ENCODE results near the gene SCFD1.
"Not testable (repeated sequence)": the region's sequence is repeated elsewhere in the genome, so short reads cannot be mapped to it uniquely, and the experiment has no call there.

The SCFD1 gene

GRCh38 chr14:30669594-30669993, 47.5 kb downstream of the SCFD1 start:
- DNase-seq (ENCODE audit: low read depth in 1 of 2, low spot score in 1 of 2): no peak

GRCh38 chr14:30673071-30673470, 51.0 kb downstream of the SCFD1 start:
- DNase-seq (ENCODE audit: low read depth in 1 of 2, low spot score in 1 of 2): no peak

GRCh38 chr14:30678926-30679431, 56.9 kb downstream of the SCFD1 start:
- DNase-seq (ENCODE audit: low read depth in 1 of 2, low spot score in 1 of 2): no peak

GRCh38 chr14:30680036-30680435, 57.9 kb downstream of the SCFD1 start:
- no peak for DNase-seq (ENCODE audit: low read depth in 1 of 2, low spot score in 1 of 2)

- not testable (repeated sequence) for DNase-seq (ENCODE audit: low read depth in 1 of 2, low spot score in 1 of 2)
Observed at GRCh38 chr14:30680776-30681175, 58.7 kb downstream of the SCFD1 start.

- DNase-seq (ENCODE audit: low read depth in 1 of 2, low spot score in 1 of 2): no peak
Observed at GRCh38 chr14:30681752-30682355, 59.7 kb downstream of the SCFD1 start.

GRCh38 chr14:30690487-30691355, 68.6 kb downstream of the SCFD1 start:
- not testable (repeated sequence) for DNase-seq (ENCODE audit: low read depth in 1 of 2, low spot score in 1 of 2)

- no peak for DNase-seq (ENCODE audit: low read depth in 1 of 2, low spot score in 1 of 2)
Observed at GRCh38 chr14:30691751-30692398, 69.8 kb downstream of the SCFD1 start.

GRCh38 chr14:30692669-30693068, 70.5 kb downstream of the SCFD1 start:
- DNase-seq (ENCODE audit: low read depth in 1 of 2, low spot score in 1 of 2): no peak

GRCh38 chr14:30698463-30698862, 76.3 kb downstream of the SCFD1 start:
- DNase-seq (ENCODE audit: low read depth in 1 of 2, low spot score in 1 of 2): no peak

GRCh38 chr14:30706704-30707103, 84.6 kb downstream of the SCFD1 start:
- DNase-seq (ENCODE audit: low read depth in 1 of 2, low spot score in 1 of 2): no peak

- DNase-seq (ENCODE audit: low read depth in 1 of 2, low spot score in 1 of 2): no peak
Observed at GRCh38 chr14:30708157-30708556, 86.0 kb downstream of the SCFD1 start.

GRCh38 chr14:30709201-30709600, 87.1 kb downstream of the SCFD1 start:
- DNase-seq (ENCODE audit: low read depth in 1 of 2, low spot score in 1 of 2): no peak

- no peak for DNase-seq (ENCODE audit: low read depth in 1 of 2, low spot score in 1 of 2)
Observed at GRCh38 chr14:30710876-30711275, 88.8 kb downstream of the SCFD1 start.

GRCh38 chr14:30719137-30719536, 97.0 kb downstream of the SCFD1 start:
- no peak for DNase-seq (ENCODE audit: low read depth in 1 of 2, low spot score in 1 of 2)

- no peak for DNase-seq (ENCODE audit: low read depth in 1 of 2, low spot score in 1 of 2)
Observed at GRCh38 chr14:30725763-30726162, 103.6 kb downstream of the SCFD1 start.

GRCh38 chr14:30728471-30728870, 106.4 kb downstream of the SCFD1 start:
- no peak for DNase-seq (ENCODE audit: low read depth in 1 of 2, low spot score in 1 of 2)

- DNase-seq (ENCODE audit: low read depth in 1 of 2, low spot score in 1 of 2): no peak
Observed at GRCh38 chr14:30737916-30738315, 115.8 kb downstream of the SCFD1 start.

- no peak for DNase-seq (ENCODE audit: low read depth in 1 of 2, low spot score in 1 of 2)
Observed at GRCh38 chr14:30738978-30739377, 116.9 kb downstream of the SCFD1 start.

GRCh38 chr14:30748343-30748742, 126.2 kb downstream of the SCFD1 start:
- no peak for DNase-seq (ENCODE audit: low read depth in 1 of 2, low spot score in 1 of 2)

GRCh38 chr14:30751646-30752416, 129.7 kb downstream of the SCFD1 start:
- no peak for DNase-seq (ENCODE audit: low read depth in 1 of 2, low spot score in 1 of 2)

All from stimulated activated CD4-positive, alpha-beta T cell treated with anti-CD3 and anti-CD28 coated beads, Interleukin-15, amount 100 ng/mL, for 1 hour (primary cell).